ENCODE results near the gene SNRNP40.

DNA sequence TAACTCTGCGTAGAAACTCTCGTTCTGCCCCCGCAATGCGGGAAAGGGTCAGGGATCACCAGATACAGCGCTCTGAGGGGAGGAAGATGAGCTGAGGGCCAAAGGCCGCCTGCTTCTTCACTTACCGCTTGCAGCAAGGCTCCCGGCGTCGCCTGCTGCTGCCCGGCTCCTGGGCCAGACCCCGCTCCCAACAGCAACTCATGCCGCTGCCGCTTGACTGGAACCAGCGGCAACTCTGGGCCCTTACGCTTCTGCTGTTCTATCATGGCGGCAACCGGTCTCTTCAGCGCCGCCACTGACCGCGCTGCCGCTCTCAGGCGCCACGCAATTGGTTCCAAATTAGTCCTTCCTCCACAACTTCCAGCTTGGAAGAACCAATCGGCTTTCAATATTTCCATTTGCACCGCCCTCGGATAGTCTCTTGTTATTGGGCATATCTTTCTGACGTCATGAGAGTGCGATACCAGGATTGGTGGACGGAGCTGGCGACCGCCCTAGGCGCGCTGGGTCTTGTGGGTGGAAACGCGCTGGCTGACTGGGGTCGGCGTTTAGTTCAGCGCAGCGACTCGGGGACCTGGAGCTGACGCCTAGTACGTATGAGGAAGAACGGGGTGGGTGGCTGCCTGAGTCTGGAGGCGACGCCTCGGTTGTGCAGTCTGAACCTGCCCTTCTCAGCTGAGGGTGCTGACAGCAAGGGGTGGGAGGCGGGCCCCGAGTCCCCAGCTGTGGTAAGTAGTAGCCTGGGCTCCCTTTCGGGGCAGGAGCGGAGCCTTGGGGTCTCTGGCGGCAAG, at the start of gene SNRNP40, which contains the start of gene ZCCHC17:
- TF ChIP-seq CTCF (IDR thresholded peaks at IDR 0.05; ENCODE audit: poor library complexity) (no peak), EZH2phosphoT487 (IDR thresholded peaks at IDR 0.05; ENCODE audit: low read depth, severe bottlenecking, unreplicated experiment) (no peak), EZH2 (IDR thresholded peaks at IDR 0.05; ENCODE audit: borderline replicate concordance) (no peak)
